HepG2 (cell line): ENCODE results near the gene TEKT1. TPM values are rescaled to one million over a fixed set of nuclear protein-coding genes. Genes with fewer than 3 reads are reported as not detected.

Experiments used
- DMAP1 ChIP-seq: IDR thresholded peaks from 2 replicates; pipeline ENCODE4 v1.6.1; 2016
- FOXP1 ChIP-seq, 2 experiments: fragments of 450-650 bp in 1 of 2; IDR thresholded peaks; 2 replicates each; pipeline ENCODE4 v1.6.1; 2017 to 2018; ENCODE audit warnings: antibody characterized with exemption in 1 of 2
- HNRNPL ChIP-seq: fragments of 200-400 bp; formaldehyde crosslinking; IDR thresholded peaks from 2 replicates; pipeline ENCODE4 v1.6.1; 2017; ENCODE audit warnings: mild to moderate bottlenecking, low read depth, low read length
- MTF1 ChIP-seq: sonication (generic); formaldehyde crosslinking; IDR thresholded peaks from 2 replicates; pipeline ENCODE4 v1.5.0; 2020; ENCODE audit warnings: missing genetic modification reagents
- NFRKB ChIP-seq: fragments of 450-650 bp; IDR thresholded peaks from 2 replicates; pipeline ENCODE4 v1.6.1; 2017
- PAX8 ChIP-seq: sonication (generic); formaldehyde crosslinking; IDR thresholded peaks from 2 replicates; pipeline ENCODE4 v1.8.0; 2022; ENCODE audit warnings: mild to moderate bottlenecking, missing genetic modification reagents, borderline replicate concordance
- RBM39 ChIP-seq: fragments of 200-400 bp; formaldehyde crosslinking; IDR thresholded peaks from one replicate; pipeline ENCODE4 v1.6.1; 2018; ENCODE audit warnings: antibody characterized with exemption, mild to moderate bottlenecking, low read depth, low read length; ENCODE audit not compliant: poor library complexity, severe bottlenecking
- SMAD9 ChIP-seq: sonication (generic); formaldehyde crosslinking; IDR thresholded peaks from 2 replicates; pipeline ENCODE4 v1.5.1; 2020; ENCODE audit warnings: mild to moderate bottlenecking, missing genetic modification reagents
- TCF7 ChIP-seq: sonication (generic); IDR thresholded peaks from 2 replicates; pipeline ENCODE4 v1.6.1; 2016; ENCODE audit warnings: antibody characterized with exemption, low read depth
- TERF1 ChIP-seq: sonication (generic); formaldehyde crosslinking; IDR thresholded peaks from 2 replicates; pipeline ENCODE4 v1.8.0; 2022; ENCODE audit warnings: mild to moderate bottlenecking, missing genetic modification reagents, moderate library complexity
- TIGD3 ChIP-seq: sonication (generic); formaldehyde crosslinking; IDR thresholded peaks from 2 replicates; pipeline ENCODE4 v1.5.1; 2020; ENCODE audit warnings: mild to moderate bottlenecking, missing genetic modification reagents, borderline replicate concordance
- ZBTB42 ChIP-seq: sonication (generic); formaldehyde crosslinking; IDR thresholded peaks from 2 replicates; pipeline ENCODE4 v1.5.0; 2020; ENCODE audit warnings: mild to moderate bottlenecking, missing genetic modification reagents
- ZNF136 ChIP-seq: sonication (generic); formaldehyde crosslinking; IDR thresholded peaks from 2 replicates; pipeline ENCODE4 v1.8.1; 2022; ENCODE audit warnings: low read depth, mild to moderate bottlenecking, moderate library complexity, missing genetic modification reagents
- ZNF207 ChIP-seq: fragments of 450-650 bp; IDR thresholded peaks from 2 replicates; pipeline ENCODE4 v1.6.1; 2016; ENCODE audit warnings: antibody characterized with exemption, borderline replicate concordance
- ZNF274 ChIP-seq: sonication (generic); formaldehyde crosslinking; IDR thresholded peaks from 2 replicates; pipeline ENCODE4 v1.5.1; 2020; ENCODE audit warnings: mild to moderate bottlenecking, missing genetic modification reagents
- ZNF276 ChIP-seq: sonication (generic); formaldehyde crosslinking; IDR thresholded peaks from 2 replicates; pipeline ENCODE4 v1.4.0; 2020; ENCODE audit warnings: mild to moderate bottlenecking, low read depth, missing genetic modification reagents
- ZNF318 ChIP-seq: sonication (generic); formaldehyde crosslinking; IDR thresholded peaks from 2 replicates; pipeline ENCODE4 v1.4.0; 2020; ENCODE audit warnings: mild to moderate bottlenecking, missing genetic modification reagents
- ZNF33B ChIP-seq: sonication (generic); formaldehyde crosslinking; IDR thresholded peaks from 2 replicates; pipeline ENCODE4 v1.5.1; 2020; ENCODE audit warnings: mild to moderate bottlenecking, missing genetic modification reagents
- ZNF775 ChIP-seq: sonication (generic); formaldehyde crosslinking; IDR thresholded peaks from 2 replicates; pipeline ENCODE4 v1.4.0; 2020; ENCODE audit warnings: missing genetic modification reagents, mild to moderate bottlenecking, moderate library complexity, borderline replicate concordance
- polyA plus RNA-seq, 8 experiments: library from polyadenylated mRNA; depleted of rRNA in 3 of 8; stranded (reverse) in 7 of 8; unstranded in 1 of 8; fragments of >200 nt; fragmentation: Illumina TruSeq in 4 of 8; extraction: Trizol in 4 of 8; gene quantifications; 2 replicates each; pipeline versions ENCODE4 v1.2.1 to v1.2.3, GENCODE V29; 2011 to 2016; ENCODE audit warnings: low read depth in 4 of 8, missing spikeins in 1 of 8, mixed read lengths in 1 of 8; ENCODE audit not compliant: insufficient read depth in 1 of 8
- total RNA-seq, 5 experiments: library from RNA; depleted of rRNA; stranded (reverse); fragments of >200 nt; fragmentation: Illumina TruSeq; extraction: Trizol; gene quantifications; 2 replicates each; pipeline ENCODE4 v1.2.3, GENCODE V29; 2016; ENCODE audit warnings: low read depth in 1 of 5

TEKT1 gene
- total and polyA plus RNA-seq, 2 of the 13 experiments (the other 11 are each of a cell fraction or from before 2014, with no cell fraction given) = not detected

GRCh38 chr17:6755731-6756184, 75.8 kb downstream of the TEKT1 start, which contains the start of gene XAF1 (continued):
- no peak for TF ChIP-seq ZNF276
- TF ChIP-seq TERF1 (CRISPR knock-in tag) = no peak
- no peak for TF ChIP-seq MTF1 (CRISPR knock-in tag)
- no peak for TF ChIP-seq SMAD9 (CRISPR knock-in tag)
- TF ChIP-seq ZNF207 = no peak
- TF ChIP-seq ZNF136 = no peak
- TF ChIP-seq PAX8 = no peak
- TF ChIP-seq NFRKB = no peak
- no peak for TF ChIP-seq DMAP1
- no peak for TF ChIP-seq ZNF33B (CRISPR knock-in tag)
- no peak for TF ChIP-seq ZBTB42 (CRISPR knock-in tag)
- no peak for TF ChIP-seq ZNF318 (CRISPR knock-in tag)
- no peak for TF ChIP-seq ZNF775
- no peak for TF ChIP-seq TCF7
- TF ChIP-seq HNRNPL = no peak
- no peak for TF ChIP-seq TIGD3 (CRISPR knock-in tag)
- TF ChIP-seq RBM39 = no peak
- 0 out of 2 replicates have a peak, but pooled peaks have one; percentile 53 for TF ChIP-seq ZNF274 (CRISPR knock-in tag)
- no peak for TF ChIP-seq FOXP1 (IDR thresholded peaks at IDR 0.05)
- no peak for TF ChIP-seq FOXP1 (CRISPR knock-in tag; IDR thresholded peaks at IDR 0.05)
